Testis (tissue), 2 donors: Measurements from ENCODE around the gene HOXA5.

Experiments used
- CTCF ChIP-seq, 3 experiments: fragments of 450-650 bp in 2 of 3; fragments of 200-600 bp in 1 of 3; sonication (generic) in 1 of 3; IDR thresholded peaks; one replicate each; pipeline ENCODE4 v1.5.1; 2016 to 2019; ENCODE audit warnings: antibody characterized with exemption in 3 of 3, mild to moderate bottlenecking in 2 of 3, moderate library complexity in 1 of 3
- POLR2A ChIP-seq: fragments of 450-650 bp; IDR thresholded peaks from one replicate; pipeline ENCODE4 v1.6.1; 2017; ENCODE audit warnings: antibody characterized with exemption, mild to moderate bottlenecking, moderate library complexity

DNA sequence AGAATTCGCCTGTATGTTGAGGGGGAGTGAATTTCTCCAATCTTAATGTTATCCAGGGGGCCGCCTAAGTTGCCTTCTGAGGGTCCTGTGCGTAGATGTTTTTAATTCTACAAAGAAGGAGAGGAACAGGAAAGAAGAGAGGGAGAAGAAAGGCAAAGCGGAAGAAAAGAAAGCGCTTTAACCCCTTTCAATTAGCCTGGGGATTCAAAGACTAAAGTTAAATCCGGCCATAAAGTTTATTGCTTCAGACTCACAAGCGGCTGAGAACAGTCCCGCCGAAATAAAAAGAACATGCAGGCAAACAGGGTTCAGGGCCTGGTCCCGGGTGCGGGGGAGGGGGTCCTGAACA lies 4.5 kb downstream of the HOXA5 start:
- TF ChIP-seq POLR2A (no peak), CTCF (IDR thresholded peaks at IDR 0.05) (no peak)
